ENCODE data around the gene SNRNP70. TPM values are rescaled to one million over a fixed set of nuclear protein-coding genes. Genes with fewer than 3 reads are reported as not detected.

SNRNP70 gene
- total and polyA plus RNA-seq, 2 of the 13 experiments (the other 11 are each of a cell fraction or from before 2014, with no cell fraction given): 150 to 210 TPM

DNA sequence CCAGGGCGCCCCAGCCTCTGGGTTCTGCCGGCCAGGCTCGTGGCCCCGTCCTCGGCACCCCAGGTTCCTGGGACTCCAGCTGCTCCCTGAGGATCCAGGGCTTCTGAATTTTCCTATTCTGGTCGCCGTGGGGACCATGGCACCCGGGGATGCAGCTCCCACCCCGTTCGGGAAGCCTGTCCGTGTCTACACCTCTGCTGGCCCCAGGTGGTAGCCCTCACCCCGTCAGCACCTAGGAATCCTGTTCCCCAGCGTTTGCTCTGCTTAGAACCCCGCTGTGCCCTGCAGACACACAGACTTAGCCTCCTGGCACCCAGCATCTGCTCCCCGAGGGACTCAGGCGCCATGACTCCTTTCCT, 35.1 kb downstream of the SNRNP70 start (continued):
- TF ChIP-seq JDP2 (CRISPR knock-in tag; IDR thresholded peaks at IDR 0.05; ENCODE audit: borderline replicate concordance) (no peak), KLF13 (CRISPR knock-in tag; IDR thresholded peaks at IDR 0.05) (no peak), ZNF614 (CRISPR knock-in tag; IDR thresholded peaks at IDR 0.05; ENCODE audit: borderline replicate concordance) (0 out of 2 replicates have a peak, but pooled peaks have one; percentile 6), FUBP1 (CRISPR knock-in tag; IDR thresholded peaks at IDR 0.05; ENCODE audit: borderline replicate concordance) (no peak), ZNF788 (CRISPR knock-in tag; IDR thresholded peaks at IDR 0.05; ENCODE audit: borderline replicate concordance) (no peak), ZNF414 (CRISPR knock-in tag; IDR thresholded peaks at IDR 0.05) (0 out of 2 replicates have a peak, but pooled peaks have one; percentile 1), ZNF446 (CRISPR knock-in tag; IDR thresholded peaks at IDR 0.05) (no peak), KDM3A (CRISPR knock-in tag; IDR thresholded peaks at IDR 0.05; ENCODE audit: low read depth) (no peak), TEAD3 (CRISPR knock-in tag; optimal IDR thresholded peaks at IDR 0.05; ENCODE audit: borderline replicate concordance) (no peak), ERF (CRISPR knock-in tag; IDR thresholded peaks at IDR 0.05) (0 out of 2 replicates have a peak, but pooled peaks have one; percentile 2), ZNF687 (CRISPR knock-in tag; IDR thresholded peaks at IDR 0.05) (peak; percentile 1; the same call in 1 of the 2 replicates), FLYWCH1 (CRISPR knock-in tag; IDR thresholded peaks at IDR 0.05) (no peak), RXRB (CRISPR knock-in tag; IDR thresholded peaks at IDR 0.05; ENCODE audit: borderline replicate concordance) (no peak), ZBTB42 (CRISPR knock-in tag; IDR thresholded peaks at IDR 0.05) (no peak), ADNP (CRISPR knock-in tag; IDR thresholded peaks at IDR 0.05) (no peak), KMT2A (CRISPR knock-in tag; IDR thresholded peaks at IDR 0.05) (0 out of 2 replicates have a peak, but pooled peaks have one; percentile 5), ZNF747 (CRISPR knock-in tag; IDR thresholded peaks at IDR 0.05; ENCODE audit: borderline replicate concordance) (no peak), KLF6 (CRISPR knock-in tag; IDR thresholded peaks at IDR 0.05) (no peak; the same call in 1 of the 2 replicates), TAF1 (CRISPR knock-in tag; IDR thresholded peaks at IDR 0.05) (0 out of 2 replicates have a peak, but pooled peaks have one; percentile 3)
- TF ChIP-seq, protein P1, sequence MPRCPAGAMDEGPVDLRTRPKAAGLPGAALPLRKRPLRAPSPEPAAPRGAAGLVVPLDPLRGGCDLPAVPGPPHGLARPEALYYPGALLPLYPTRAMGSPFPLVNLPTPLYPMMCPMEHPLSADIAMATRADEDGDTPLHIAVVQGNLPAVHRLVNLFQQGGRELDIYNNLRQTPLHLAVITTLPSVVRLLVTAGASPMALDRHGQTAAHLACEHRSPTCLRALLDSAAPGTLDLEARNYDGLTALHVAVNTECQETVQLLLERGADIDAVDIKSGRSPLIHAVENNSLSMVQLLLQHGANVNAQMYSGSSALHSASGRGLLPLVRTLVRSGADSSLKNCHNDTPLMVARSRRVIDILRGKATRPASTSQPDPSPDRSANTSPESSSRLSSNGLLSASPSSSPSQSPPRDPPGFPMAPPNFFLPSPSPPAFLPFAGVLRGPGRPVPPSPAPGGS (CRISPR knock-in tag; IDR thresholded peaks at IDR 0.05): no peak
- TF ChIP-seq, protein P2, sequence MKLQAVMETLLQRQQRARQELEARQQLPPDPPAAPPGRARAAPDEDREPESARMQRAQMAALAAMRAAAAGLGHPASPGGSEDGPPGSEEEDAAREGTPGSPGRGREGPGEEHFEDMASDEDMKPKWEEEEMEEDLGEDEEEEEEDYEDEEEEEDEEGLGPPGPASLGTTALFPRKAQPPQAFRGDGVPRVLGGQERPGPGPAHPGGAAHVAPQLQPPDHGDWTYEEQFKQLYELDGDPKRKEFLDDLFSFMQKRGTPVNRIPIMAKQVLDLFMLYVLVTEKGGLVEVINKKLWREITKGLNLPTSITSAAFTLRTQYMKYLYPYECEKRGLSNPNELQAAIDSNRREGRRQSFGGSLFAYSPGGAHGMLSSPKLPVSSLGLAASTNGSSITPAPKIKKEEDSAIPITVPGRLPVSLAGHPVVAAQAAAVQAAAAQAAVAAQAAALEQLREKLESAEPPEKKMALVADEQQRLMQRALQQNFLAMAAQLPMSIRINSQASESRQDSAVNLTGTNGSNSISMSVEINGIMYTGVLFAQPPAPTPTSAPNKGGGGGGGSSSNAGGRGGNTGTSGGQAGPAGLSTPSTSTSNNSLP (IDR thresholded peaks at IDR 0.05; ENCODE audit: low read depth, low read length): no peak
